Measurements from ENCODE around the gene CREB5. TPM values are rescaled to one million over a fixed set of nuclear protein-coding genes. Genes with fewer than 3 reads are reported as not detected.

CREB5 gene
- polyA plus RNA-seq, 1 experiment: 3.9 TPM

GRCh38 chr7:28423918-28424514, 11.7 kb downstream of the CREB5 start:
- TF ChIP-seq CTCF (IDR thresholded peaks at IDR 0.05; ENCODE audit: insufficient read depth, low read depth, low read length): no peak
- POLR2A ChIA-PET: no interaction called here
- no peak for DNase-seq (ENCODE audit: low read depth)
- H3K4me3 ChIP-seq (ENCODE audit: low read depth, low read length): no peak overlapping the region
- no peaks in the 10 kb centered on the region for H3K36me3 ChIP-seq (ENCODE audit: control insufficient read depth, insufficient read depth, low read length)
- CTCF ChIA-PET: interaction anchor here (0.5 kb wide), 1 partner anchor 126 kb away, joined by 3 read pairs; no protein-coding TSS in a partner anchor
- H3K27me3 ChIP-seq (ENCODE audit: control insufficient read depth, insufficient read depth, low read length): peaks cover 4% of the 10 kb centered on the region; the same call in 1 of the 2 replicates

DNA sequence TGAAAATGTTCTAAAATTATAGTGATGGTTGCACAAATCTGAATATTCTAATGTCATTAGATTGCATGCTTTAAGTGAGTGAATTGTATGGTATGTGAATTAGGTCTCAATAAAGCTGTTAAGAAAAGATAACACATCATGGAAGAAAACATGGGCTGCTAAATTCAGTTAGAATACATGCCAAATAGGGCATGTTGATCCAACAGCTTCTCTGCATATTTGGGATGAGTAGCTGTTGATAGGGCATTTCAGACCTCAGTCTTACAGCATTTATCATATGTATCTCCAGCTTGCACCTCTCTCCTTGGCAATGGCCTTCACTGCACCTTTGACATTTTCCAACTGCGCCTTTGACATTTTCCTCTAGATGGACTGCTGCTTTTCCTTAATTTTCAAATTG, 13.2 kb downstream of the CREB5 start:
- ChIA-PET CTCF (no interaction called here), POLR2A (no interaction called here)
- Histone ChIP-seq H3K27me3 (ENCODE audit: control insufficient read depth, insufficient read depth, low read length) (peaks cover 4% of the 10 kb centered on the region; the same call in 1 of the 2 replicates), H3K36me3 (ENCODE audit: control insufficient read depth, insufficient read depth, low read length) (no peaks in the 10 kb centered on the region), H3K4me3 (ENCODE audit: low read depth, low read length) (no peak overlapping the region)
- TF ChIP-seq CTCF (IDR thresholded peaks at IDR 0.05; ENCODE audit: insufficient read depth, low read depth, low read length): no peak
- no peak for DNase-seq (ENCODE audit: low read depth)

DNA sequence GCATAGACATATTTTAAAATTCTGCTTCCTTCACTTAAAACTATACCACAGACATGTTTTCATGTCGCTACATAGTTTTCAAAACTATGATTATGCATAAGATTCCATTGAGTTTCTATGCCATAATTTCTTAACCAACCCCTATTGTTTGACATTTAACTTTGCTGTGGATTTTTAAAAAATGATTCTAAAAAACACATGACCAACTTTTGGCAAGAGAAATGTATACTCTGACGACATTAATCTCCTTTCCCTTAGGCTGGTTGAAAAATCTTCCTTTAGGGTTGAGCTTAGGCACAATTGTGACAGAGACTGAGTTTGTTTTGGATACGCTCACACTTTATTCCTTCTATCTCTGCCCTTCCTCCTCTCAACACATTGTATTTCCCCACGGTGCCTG, 14.9 kb downstream of the CREB5 start:
- ChIA-PET CTCF (no interaction called here), POLR2A (no interaction called here)
- DNase-seq (ENCODE audit: low read depth): no peak
- Histone ChIP-seq H3K36me3 (ENCODE audit: control insufficient read depth, insufficient read depth, low read length) (no peaks in the 10 kb centered on the region), H3K27me3 (ENCODE audit: control insufficient read depth, insufficient read depth, low read length) (peaks cover 4% of the 10 kb centered on the region; the same call in 1 of the 2 replicates), H3K4me3 (ENCODE audit: low read depth, low read length) (no peak overlapping the region)
- no peak for TF ChIP-seq CTCF (IDR thresholded peaks at IDR 0.05; ENCODE audit: insufficient read depth, low read depth, low read length)

- ChIA-PET CTCF (no interaction called here), POLR2A (no interaction called here)
- no peak overlapping the region for H3K4me3 ChIP-seq (ENCODE audit: low read depth, low read length)
- H3K27me3 ChIP-seq (ENCODE audit: control insufficient read depth, insufficient read depth, low read length): 0 out of 2 replicates have a peak, but pooled peaks cover 2% of the 10 kb centered on the region
- no peak for TF ChIP-seq CTCF (IDR thresholded peaks at IDR 0.05; ENCODE audit: insufficient read depth, low read depth, low read length)
- DNase-seq (ENCODE audit: low read depth): no peak
- H3K36me3 ChIP-seq (ENCODE audit: control insufficient read depth, insufficient read depth, low read length): no peaks in the 10 kb centered on the region
Measured at GRCh38 chr7:28430616-28431015, 18.3 kb downstream of the CREB5 start.

DNA sequence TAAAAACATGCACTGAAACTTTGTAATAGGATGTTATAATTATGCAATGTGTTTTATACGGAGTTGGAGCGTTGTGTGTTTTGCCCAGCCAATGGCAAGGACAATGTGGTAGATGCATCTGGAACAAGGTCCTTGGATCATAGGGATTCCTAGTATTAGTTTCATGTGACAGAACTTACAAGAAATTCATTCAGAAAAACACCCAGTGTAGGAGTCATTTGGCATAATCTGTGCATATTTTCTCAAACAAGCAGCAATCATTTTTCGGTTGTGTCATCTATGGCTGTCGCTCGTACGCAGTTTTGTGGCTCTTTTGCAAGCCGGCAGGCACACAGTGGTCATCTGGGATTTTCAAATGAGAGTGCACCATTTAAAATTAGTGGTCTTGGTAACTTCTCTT, 19.8 kb downstream of the CREB5 start:
- Histone ChIP-seq H3K36me3 (ENCODE audit: control insufficient read depth, insufficient read depth, low read length) (no peaks in the 10 kb centered on the region), H3K4me3 (ENCODE audit: low read depth, low read length) (no peak overlapping the region), H3K27me3 (ENCODE audit: control insufficient read depth, insufficient read depth, low read length) (peaks cover 4% of the 10 kb centered on the region; the same call in 1 of the 2 replicates)
- CTCF ChIA-PET: interaction anchor here (1.1 kb wide), 1 partner anchor 12 kb away, joined by 3 read pairs; no protein-coding TSS in a partner anchor
- POLR2A ChIA-PET: no interaction called here
- no peak for TF ChIP-seq CTCF (IDR thresholded peaks at IDR 0.05; ENCODE audit: insufficient read depth, low read depth, low read length)
- DNase-seq (ENCODE audit: low read depth): no peak

Data from BJ (cell line).